Measurements from ENCODE around the gene SLX4IP. TPM values are rescaled to one million over a fixed set of nuclear protein-coding genes. Genes with fewer than 3 reads are reported as not detected.

The SLX4IP gene
- total RNA-seq, 1 donor from 2014 or later: 2.6 TPM

- no peak for TF ChIP-seq CTCF (conservative IDR thresholded peaks at IDR 0.05; ENCODE audit: low read depth, low read length)
- no peak for DNase-seq (ENCODE audit: low read depth)
- H3K4me3 ChIP-seq (ENCODE audit: low read depth, low read length): no peak overlapping the region
These were observed 116.9 kb downstream of the SLX4IP start for GRCh38 chr20:10551732-10552724.

GRCh38 chr20:10553326-10553984 lies 118.3 kb downstream of the SLX4IP start:
- TF ChIP-seq CTCF (conservative IDR thresholded peaks at IDR 0.05; ENCODE audit: low read depth, low read length): peak; percentile 86
- no peak for DNase-seq (ENCODE audit: low read depth)
- no peak overlapping the region for H3K4me3 ChIP-seq (ENCODE audit: low read depth, low read length)

GRCh38 chr20:10554285-10554684 lies 119.2 kb downstream of the SLX4IP start:
- no peak for TF ChIP-seq CTCF (conservative IDR thresholded peaks at IDR 0.05; ENCODE audit: low read depth, low read length)
- no peak overlapping the region for H3K4me3 ChIP-seq (ENCODE audit: low read depth, low read length)
- DNase-seq (ENCODE audit: low read depth): no peak

GRCh38 chr20:10555393-10555792 lies 120.3 kb downstream of the SLX4IP start:
- no peak for TF ChIP-seq CTCF (conservative IDR thresholded peaks at IDR 0.05; ENCODE audit: low read depth, low read length)
- H3K4me3 ChIP-seq (ENCODE audit: low read depth, low read length): no peak overlapping the region
- no peak for DNase-seq (ENCODE audit: low read depth)

- no peak for TF ChIP-seq CTCF (conservative IDR thresholded peaks at IDR 0.05; ENCODE audit: low read depth, low read length)
- no peak overlapping the region for H3K4me3 ChIP-seq (ENCODE audit: low read depth, low read length)
- DNase-seq (ENCODE audit: low read depth): peak; percentile 69
These were observed 120.8 kb downstream of the SLX4IP start for GRCh38 chr20:10555865-10556308.

DNA sequence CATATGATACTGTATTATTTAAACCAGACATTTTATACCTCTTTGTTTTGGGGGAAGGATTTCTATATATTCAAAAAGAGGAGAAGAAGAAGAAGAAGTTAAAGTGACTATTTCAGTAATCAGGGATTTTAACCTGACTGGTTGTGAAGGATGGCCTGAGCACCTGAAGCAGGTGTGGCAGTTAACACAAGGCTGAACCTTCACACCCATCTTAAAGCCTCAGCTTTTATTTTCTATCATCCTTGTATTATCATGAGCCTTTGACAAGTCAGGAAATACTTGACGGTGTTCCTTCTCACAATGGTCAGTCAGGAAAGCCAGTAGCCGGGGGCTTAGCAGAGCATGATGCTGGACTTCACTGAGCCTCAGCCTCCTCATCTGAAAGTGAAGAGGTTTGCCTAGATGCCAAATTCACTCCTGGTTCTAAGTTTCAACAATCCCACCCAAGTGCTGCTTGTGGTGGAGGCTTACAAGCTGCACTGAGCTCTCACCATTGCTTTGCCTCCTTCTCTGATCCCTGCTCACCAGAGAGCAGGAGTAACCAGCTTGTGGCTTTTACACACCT lies 121.5 kb downstream of the SLX4IP start:
- DNase-seq (ENCODE audit: low read depth): no peak
- no peak for TF ChIP-seq CTCF (conservative IDR thresholded peaks at IDR 0.05; ENCODE audit: low read depth, low read length)
- no peak overlapping the region for H3K4me3 ChIP-seq (ENCODE audit: low read depth, low read length)
